Cardiac fibroblast (primary cell): ENCODE measurements around the gene NOX3.
"Not testable (repeated sequence)": the region's sequence is repeated elsewhere in the genome, so short reads cannot be mapped to it uniquely, and the experiment has no call there.

Experiments
- DNase-seq, 2 donors: peaks; one replicate each; pipeline versions ENCODE4 v3.0.0 to v3.0.0-alpha.2; 2010; ENCODE audit warnings: low read depth in 2 of 2
- H3K4me3 ChIP-seq, 2 donors: replicated peaks in 1 of 2; 1 replicate in 1 of 2; 2 replicates in 1 of 2; pipeline ENCODE4 v1.5.1; 2011; ENCODE audit warnings: low read depth in 2 of 2, low read length in 2 of 2, mild to moderate bottlenecking in 2 of 2, moderate library complexity in 1 of 2
- TF ChIP-seq, protein P1 (sequence below): IDR thresholded peaks from one replicate; pipeline ENCODE4 v1.5.1; 2011; ENCODE audit warnings: low read depth, mild to moderate bottlenecking, low read length, inconsistent platforms

NOX3 gene

DNA sequence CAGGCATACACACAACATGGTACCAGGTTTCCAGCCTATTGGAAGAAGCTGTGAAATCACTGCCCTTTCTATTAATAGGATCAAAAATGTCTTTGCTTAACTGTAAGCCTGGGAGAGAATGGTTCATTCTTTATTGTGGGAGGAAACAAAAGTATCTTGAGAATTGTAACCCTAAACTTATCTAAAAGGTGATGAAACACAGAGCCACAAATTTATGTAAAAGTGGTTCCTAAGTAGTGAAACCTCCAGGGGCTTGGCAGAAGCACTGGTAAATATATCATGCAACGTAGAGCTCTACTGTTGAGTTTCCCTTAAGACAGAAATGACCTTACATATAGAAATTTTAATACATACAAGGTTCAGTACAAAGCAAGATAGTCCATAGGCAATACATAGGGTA lies 17.2 kb upstream of the NOX3 start:
- DNase-seq = peak; percentile 72 to 78
- no peak overlapping the region for H3K4me3 ChIP-seq
- TF ChIP-seq, protein P1, sequence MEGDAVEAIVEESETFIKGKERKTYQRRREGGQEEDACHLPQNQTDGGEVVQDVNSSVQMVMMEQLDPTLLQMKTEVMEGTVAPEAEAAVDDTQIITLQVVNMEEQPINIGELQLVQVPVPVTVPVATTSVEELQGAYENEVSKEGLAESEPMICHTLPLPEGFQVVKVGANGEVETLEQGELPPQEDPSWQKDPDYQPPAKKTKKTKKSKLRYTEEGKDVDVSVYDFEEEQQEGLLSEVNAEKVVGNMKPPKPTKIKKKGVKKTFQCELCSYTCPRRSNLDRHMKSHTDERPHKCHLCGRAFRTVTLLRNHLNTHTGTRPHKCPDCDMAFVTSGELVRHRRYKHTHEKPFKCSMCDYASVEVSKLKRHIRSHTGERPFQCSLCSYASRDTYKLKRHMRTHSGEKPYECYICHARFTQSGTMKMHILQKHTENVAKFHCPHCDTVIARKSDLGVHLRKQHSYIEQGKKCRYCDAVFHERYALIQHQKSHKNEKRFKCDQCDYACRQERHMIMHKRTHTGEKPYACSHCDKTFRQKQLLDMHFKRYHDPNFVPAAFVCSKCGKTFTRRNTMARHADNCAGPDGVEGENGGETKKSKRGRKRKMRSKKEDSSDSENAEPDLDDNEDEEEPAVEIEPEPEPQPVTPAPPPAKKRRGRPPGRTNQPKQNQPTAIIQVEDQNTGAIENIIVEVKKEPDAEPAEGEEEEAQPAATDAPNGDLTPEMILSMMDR = no peak

GRCh38 chr6:155470979-155471616 lies 15.5 kb upstream of the NOX3 start:
- H3K4me3 ChIP-seq, DNase-seq: not testable (repeated sequence)

DNA sequence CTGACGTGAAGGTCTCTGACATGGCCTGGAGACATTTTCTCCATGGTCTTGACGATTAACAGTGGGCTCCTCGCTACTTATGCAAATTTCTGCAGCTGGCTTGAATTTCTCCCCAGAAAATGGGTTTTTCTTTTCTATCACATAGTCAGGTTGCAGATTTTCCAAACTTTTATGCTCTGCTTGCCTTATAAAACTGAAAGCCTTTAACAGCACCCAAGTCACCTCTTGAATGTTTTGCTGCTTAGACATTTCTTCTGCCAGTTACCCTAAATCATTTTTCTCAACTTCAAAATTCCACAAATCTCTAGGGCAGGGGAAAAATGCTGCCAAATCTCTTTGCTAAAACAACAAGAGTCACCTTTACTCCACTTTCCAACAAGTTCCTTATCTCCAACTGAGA lies 12.9 kb upstream of the NOX3 start:
- DNase-seq, H3K4me3 ChIP-seq: not testable (repeated sequence)

GRCh38 chr6:155466539-155466938 lies 10.9 kb upstream of the NOX3 start:
- peak in 1 of 2 donors; percentile 60 for DNase-seq
- TF ChIP-seq, protein P1 = no peak
- H3K4me3 ChIP-seq = no peak overlapping the region

GRCh38 chr6:155461556-155461955 lies 5.9 kb upstream of the NOX3 start:
- DNase-seq = peak in 1 of 2 donors; percentile 30
- TF ChIP-seq, protein P1 = no peak
- H3K4me3 ChIP-seq = no peak overlapping the region

DNA sequence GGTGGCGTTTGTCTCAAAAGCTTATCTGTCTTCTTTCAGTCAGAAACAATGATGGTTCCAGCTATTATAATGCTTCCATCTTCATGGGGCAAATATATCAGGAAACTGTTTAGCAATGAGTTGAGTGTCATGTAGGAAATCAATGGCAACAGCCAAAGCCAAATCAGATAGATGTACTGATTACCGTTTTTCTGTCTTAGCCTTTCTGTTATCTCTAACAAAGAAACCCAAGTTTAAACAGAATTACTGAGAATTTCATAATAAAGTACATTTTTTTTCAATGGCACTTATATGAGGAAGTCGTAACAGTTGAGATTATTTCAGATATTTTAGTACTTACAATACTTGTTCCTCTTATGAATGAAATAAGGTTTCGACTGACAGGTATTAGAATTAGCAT lies 1.2 kb downstream of the NOX3 start:
- no peak overlapping the region for H3K4me3 ChIP-seq
- no peak for DNase-seq
- TF ChIP-seq, protein P1 = no peak

DNA sequence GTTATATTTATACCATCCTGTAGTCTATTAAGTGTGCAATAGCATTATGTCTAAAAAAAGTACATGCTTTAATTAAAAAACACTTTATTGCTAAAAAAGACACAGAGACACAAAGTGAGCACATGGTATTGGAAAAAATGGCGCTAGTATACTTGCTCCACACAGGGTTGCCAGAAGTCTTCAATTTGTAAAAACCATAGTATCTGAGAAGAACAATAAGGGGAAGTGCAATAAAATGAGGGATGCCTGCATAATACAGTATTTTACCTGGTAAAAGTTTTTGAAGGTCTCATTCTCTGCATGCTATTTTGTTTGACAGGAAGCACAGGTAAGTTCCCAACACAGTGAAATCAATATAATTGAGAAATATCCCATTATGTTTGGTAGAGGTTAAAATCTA lies 1.6 kb downstream of the NOX3 start:
- no peak for DNase-seq
- TF ChIP-seq, protein P1 = no peak
- no peak overlapping the region for H3K4me3 ChIP-seq

GRCh38 chr6:155452576-155452975 lies 3.1 kb downstream of the NOX3 start:
- H3K4me3 ChIP-seq = no peak overlapping the region
- DNase-seq = no peak
- TF ChIP-seq, protein P1 = no peak

DNA sequence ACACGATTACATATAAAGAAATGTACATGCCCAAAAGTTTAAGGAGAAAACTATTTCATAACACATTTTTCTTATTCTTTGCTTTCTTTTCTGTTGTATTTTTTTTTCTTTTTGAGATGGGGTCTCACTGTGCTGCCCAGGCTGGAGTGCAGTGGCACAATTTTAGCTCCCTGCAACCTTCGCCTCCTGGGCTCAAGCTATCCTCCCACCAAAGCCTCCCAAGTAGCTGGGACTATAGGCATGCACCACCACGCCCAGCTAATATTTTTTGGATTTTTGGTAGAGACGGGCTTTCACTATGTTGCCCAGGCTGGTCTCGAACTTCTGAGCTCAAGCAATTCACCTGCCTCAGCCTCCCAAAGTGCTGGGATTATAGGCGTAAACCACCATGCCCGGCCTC lies 4.1 kb downstream of the NOX3 start:
- not testable (repeated sequence) for DNase-seq

More for the DNA sequence above, 4.1 kb downstream of the NOX3 start:
- not testable (repeated sequence) for H3K4me3 ChIP-seq
